ENCODE results near the gene SHROOM3. TPM values are rescaled to one million over a fixed set of nuclear protein-coding genes. Genes with fewer than 3 reads are reported as not detected.

The SHROOM3 gene
- total RNA-seq, 2 donors from 2014 or later = 30.6 to 30.9 TPM

DNA sequence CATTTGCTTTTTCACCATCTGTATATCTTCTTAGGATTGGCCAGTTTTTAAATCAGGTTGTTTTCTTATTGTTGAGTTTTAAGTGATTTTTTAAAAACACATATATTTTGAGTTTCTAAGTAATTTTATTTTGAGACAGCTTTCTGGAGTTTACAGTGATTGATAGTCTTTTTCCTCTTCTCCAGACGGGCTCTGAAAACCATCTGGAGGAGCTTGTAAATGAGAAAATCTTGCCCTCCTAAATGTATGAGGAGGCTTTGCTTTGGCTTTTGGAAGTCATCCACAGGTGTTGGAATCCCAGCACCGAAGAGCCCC is 302.7 kb downstream of the SHROOM3 start:
- H3K27me3 ChIP-seq = no peaks in the 10 kb centered on the region
- no peak overlapping the region for H3K4me3 ChIP-seq
- TF ChIP-seq, protein P1, sequence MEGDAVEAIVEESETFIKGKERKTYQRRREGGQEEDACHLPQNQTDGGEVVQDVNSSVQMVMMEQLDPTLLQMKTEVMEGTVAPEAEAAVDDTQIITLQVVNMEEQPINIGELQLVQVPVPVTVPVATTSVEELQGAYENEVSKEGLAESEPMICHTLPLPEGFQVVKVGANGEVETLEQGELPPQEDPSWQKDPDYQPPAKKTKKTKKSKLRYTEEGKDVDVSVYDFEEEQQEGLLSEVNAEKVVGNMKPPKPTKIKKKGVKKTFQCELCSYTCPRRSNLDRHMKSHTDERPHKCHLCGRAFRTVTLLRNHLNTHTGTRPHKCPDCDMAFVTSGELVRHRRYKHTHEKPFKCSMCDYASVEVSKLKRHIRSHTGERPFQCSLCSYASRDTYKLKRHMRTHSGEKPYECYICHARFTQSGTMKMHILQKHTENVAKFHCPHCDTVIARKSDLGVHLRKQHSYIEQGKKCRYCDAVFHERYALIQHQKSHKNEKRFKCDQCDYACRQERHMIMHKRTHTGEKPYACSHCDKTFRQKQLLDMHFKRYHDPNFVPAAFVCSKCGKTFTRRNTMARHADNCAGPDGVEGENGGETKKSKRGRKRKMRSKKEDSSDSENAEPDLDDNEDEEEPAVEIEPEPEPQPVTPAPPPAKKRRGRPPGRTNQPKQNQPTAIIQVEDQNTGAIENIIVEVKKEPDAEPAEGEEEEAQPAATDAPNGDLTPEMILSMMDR (IDR thresholded peaks at IDR 0.05) = no peak
- peak overlapping the region in 1 of 2 donors; percentile 65 for H3K27ac ChIP-seq
- no peak for DNase-seq (ENCODE audit: low spot score)
- peaks cover 0 to 27% of the 10 kb centered on the region in 2 donors for H3K4me1 ChIP-seq
- peaks cover 12% of the 10 kb centered on the region for H3K36me3 ChIP-seq
- no peaks in the 10 kb centered on the region for H3K9me3 ChIP-seq

DNA sequence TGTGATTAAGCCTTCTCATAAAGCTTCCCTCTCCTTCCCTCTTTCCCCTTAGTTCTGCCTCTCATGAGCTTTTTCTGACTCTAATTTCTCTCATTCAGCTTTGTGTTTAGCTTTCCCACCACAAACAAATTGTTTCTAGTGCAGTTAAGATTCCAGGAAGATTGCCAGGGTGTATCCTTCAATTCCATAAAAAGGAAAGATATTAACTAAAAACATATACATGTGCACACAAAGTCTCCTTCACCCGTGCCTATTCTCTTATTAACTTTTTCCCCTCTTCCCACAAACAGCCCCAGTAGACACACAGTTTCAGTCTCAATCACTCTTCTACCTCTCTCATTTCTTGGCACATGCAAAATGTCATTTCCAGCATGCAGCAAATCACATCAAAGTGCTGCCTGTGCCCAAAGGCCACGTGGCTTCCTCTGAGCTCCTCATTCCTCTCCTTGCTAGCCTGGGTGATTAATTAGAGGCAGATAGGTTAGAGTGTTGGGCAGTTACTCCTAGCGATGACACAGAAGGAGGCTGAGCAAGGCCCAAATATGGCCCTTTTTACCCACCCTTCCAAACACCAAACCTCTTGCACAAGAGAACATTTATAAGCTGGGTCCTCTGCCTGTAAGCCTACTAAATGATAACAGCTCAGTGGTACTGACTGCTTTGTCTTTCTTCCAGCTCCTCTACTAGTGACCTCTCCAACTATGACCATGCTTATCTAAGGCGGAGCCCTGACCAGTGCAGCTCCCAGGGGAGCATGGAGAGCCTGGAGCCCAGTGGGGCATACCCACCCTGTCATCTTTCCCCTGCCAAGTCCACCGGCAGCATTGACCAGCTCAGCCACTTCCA is 303.3 kb downstream of the SHROOM3 start:
- Histone ChIP-seq H3K27me3 (no peaks in the 10 kb centered on the region), H3K4me3 (no peak overlapping the region), H3K9me3 (no peaks in the 10 kb centered on the region), H3K36me3 (peaks cover 12% of the 10 kb centered on the region), H3K27ac (peak overlapping the region; percentile 65 to 70), H3K4me1 (peaks cover 0 to 23% of the 10 kb centered on the region in 2 donors)
- TF ChIP-seq, protein P1 (IDR thresholded peaks at IDR 0.05) = no peak
- DNase-seq (ENCODE audit: low spot score) = peak; percentile 66

DNA sequence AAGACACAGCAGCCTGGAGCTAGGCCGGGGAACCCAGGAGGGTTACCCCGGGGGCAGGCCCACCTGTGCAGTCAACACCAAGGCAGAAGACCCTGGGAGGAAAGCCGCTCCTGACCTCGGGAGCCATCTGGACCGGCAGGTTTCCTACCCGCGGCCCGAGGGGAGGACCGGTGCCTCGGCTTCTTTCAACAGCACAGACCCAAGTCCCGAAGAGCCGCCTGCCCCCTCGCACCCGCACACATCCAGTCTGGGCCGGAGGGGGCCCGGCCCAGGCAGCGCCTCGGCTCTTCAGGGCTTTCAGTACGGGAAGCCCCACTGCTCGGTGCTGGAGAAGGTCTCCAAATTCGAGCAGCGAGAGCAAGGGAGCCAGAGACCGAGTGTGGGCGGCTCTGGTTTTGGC is 305.2 kb downstream of the SHROOM3 start:
- DNase-seq (ENCODE audit: low spot score) = no peak
- H3K4me3 ChIP-seq = no peak overlapping the region
- peaks cover 12% of the 10 kb centered on the region for H3K36me3 ChIP-seq
- H3K9me3 ChIP-seq = no peaks in the 10 kb centered on the region
- no peak overlapping the region for H3K27ac ChIP-seq
- no peaks in the 10 kb centered on the region for H3K27me3 ChIP-seq
- TF ChIP-seq, protein P1 (IDR thresholded peaks at IDR 0.05) = no peak
- H3K4me1 ChIP-seq = peaks cover 0 to 23% of the 10 kb centered on the region in 2 donors

DNA sequence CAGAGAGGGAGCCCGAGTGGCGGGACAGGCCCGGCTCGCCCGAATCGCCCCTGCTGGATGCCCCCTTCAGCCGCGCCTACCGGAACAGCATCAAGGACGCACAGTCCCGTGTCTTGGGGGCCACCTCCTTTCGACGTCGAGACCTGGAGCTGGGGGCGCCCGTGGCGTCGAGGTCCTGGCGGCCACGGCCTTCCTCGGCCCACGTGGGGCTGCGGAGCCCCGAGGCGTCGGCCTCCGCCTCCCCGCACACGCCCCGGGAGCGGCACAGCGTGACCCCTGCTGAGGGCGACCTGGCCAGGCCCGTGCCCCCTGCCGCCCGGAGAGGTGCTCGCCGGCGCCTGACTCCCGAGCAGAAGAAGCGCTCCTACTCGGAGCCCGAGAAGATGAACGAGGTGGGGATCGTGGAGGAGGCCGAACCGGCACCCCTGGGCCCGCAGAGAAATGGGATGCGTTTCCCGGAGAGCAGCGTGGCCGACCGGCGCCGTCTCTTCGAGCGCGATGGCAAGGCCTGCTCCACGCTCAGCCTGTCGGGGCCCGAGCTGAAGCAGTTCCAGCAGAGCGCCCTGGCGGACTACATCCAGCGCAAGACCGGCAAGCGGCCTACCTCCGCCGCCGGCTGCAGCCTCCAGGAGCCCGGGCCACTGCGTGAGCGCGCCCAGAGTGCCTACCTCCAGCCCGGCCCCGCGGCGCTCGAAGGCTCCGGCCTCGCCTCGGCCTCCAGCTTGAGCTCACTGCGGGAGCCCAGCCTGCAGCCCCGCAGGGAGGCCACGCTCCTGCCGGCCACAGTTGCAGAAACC is 306.0 kb downstream of the SHROOM3 start:
- no peak overlapping the region for H3K27ac ChIP-seq
- TF ChIP-seq, protein P1 (IDR thresholded peaks at IDR 0.05) = no peak
- no peak for DNase-seq (ENCODE audit: low spot score)
- peaks cover 12% of the 10 kb centered on the region for H3K36me3 ChIP-seq
- H3K9me3 ChIP-seq = no peaks in the 10 kb centered on the region
- no peak overlapping the region for H3K4me3 ChIP-seq
- peaks cover 0 to 23% of the 10 kb centered on the region in 2 donors for H3K4me1 ChIP-seq
- no peaks in the 10 kb centered on the region for H3K27me3 ChIP-seq

DNA sequence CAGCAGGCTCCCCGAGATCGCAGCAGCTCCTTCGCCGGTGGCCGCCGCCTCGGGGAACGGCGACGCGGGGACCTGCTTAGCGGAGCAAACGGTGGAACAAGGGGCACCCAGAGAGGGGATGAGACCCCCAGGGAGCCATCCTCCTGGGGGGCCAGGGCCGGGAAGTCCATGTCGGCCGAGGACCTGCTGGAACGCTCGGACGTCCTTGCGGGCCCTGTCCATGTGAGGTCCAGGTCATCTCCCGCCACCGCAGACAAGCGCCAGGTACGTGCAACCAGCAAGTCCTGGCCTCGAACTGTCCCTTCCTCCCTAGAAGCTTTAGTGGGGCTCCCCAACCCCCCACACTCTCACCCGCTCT is 306.6 kb downstream of the SHROOM3 start:
- TF ChIP-seq, protein P1 (IDR thresholded peaks at IDR 0.05) = no peak
- Histone ChIP-seq H3K4me1 (peaks cover 0 to 23% of the 10 kb centered on the region in 2 donors), H3K36me3 (peaks cover 12% of the 10 kb centered on the region), H3K4me3 (no peak overlapping the region), H3K27ac (no peak overlapping the region), H3K9me3 (no peaks in the 10 kb centered on the region), H3K27me3 (no peaks in the 10 kb centered on the region)
- no peak for DNase-seq (ENCODE audit: low spot score)
